ENCODE results near the gene ESR2.

The ESR2 gene

GRCh38 chr14:64278458-64278857 lies 15.7 kb downstream of the ESR2 start:
- Histone ChIP-seq H3K4me2 (no peak overlapping the region), H3K79me2 (ENCODE audit: insufficient read depth, low read depth) (no peaks in the 10 kb centered on the region), H3K4me1 (ENCODE audit: low read depth, poor library complexity, severe bottlenecking) (peaks cover 9% of the 10 kb centered on the region), H3K27ac (no peak overlapping the region), H2AFZ (ENCODE audit: low read depth) (no peak overlapping the region), H3K9ac (no peak overlapping the region), H4K20me1 (ENCODE audit: insufficient read depth) (no peaks in the 10 kb centered on the region), H3K4me3 (IDR thresholded peaks at IDR 0.05; ENCODE audit: insufficient read depth, low read depth, low read length) (no peak overlapping the region), H3K27me3 (ENCODE audit: insufficient read depth, low read depth) (no peaks in the 10 kb centered on the region), H3K36me3 (ENCODE audit: insufficient read depth) (no peaks in the 10 kb centered on the region)
- no peak for TF ChIP-seq CTCF (conservative IDR thresholded peaks at IDR 0.05; ENCODE audit: low read depth, low read length)

GRCh38 chr14:64272019-64272418 lies 22.2 kb downstream of the ESR2 start:
- no peaks in the 10 kb centered on the region for H3K27me3 ChIP-seq (ENCODE audit: insufficient read depth, low read depth)
- TF ChIP-seq CTCF (conservative IDR thresholded peaks at IDR 0.05; ENCODE audit: low read depth, low read length) = no peak
- no peak overlapping the region for H3K9ac ChIP-seq
- H3K36me3 ChIP-seq (ENCODE audit: insufficient read depth) = no peaks in the 10 kb centered on the region
- no peak overlapping the region for H2AFZ ChIP-seq (ENCODE audit: low read depth)
- H3K79me2 ChIP-seq (ENCODE audit: insufficient read depth, low read depth) = no peaks in the 10 kb centered on the region
- no peak overlapping the region for H3K4me2 ChIP-seq
- H3K27ac ChIP-seq = no peak overlapping the region
- no peaks in the 10 kb centered on the region for H3K4me1 ChIP-seq (ENCODE audit: low read depth, poor library complexity, severe bottlenecking)
- no peak overlapping the region for H3K4me3 ChIP-seq (IDR thresholded peaks at IDR 0.05; ENCODE audit: insufficient read depth, low read depth, low read length)
- no peaks in the 10 kb centered on the region for H4K20me1 ChIP-seq (ENCODE audit: insufficient read depth)

- H3K9ac ChIP-seq = no peak overlapping the region
- peak overlapping the region; percentile 18; the same call in 1 of the 2 replicates for H3K4me2 ChIP-seq
- H4K20me1 ChIP-seq (ENCODE audit: insufficient read depth) = no peaks in the 10 kb centered on the region
- H3K36me3 ChIP-seq (ENCODE audit: insufficient read depth) = no peaks in the 10 kb centered on the region
- H3K79me2 ChIP-seq (ENCODE audit: insufficient read depth, low read depth) = no peaks in the 10 kb centered on the region
- no peak overlapping the region for H3K27ac ChIP-seq
- H3K27me3 ChIP-seq (ENCODE audit: insufficient read depth, low read depth) = no peaks in the 10 kb centered on the region
- peaks cover 14% of the 10 kb centered on the region for H3K4me1 ChIP-seq (ENCODE audit: low read depth, poor library complexity, severe bottlenecking)
- no peak overlapping the region for H3K4me3 ChIP-seq (IDR thresholded peaks at IDR 0.05; ENCODE audit: insufficient read depth, low read depth, low read length)
- TF ChIP-seq CTCF (conservative IDR thresholded peaks at IDR 0.05; ENCODE audit: low read depth, low read length) = no peak
- H2AFZ ChIP-seq (ENCODE audit: low read depth) = peak overlapping the region; percentile 11
These were observed 27.9 kb downstream of the ESR2 start for GRCh38 chr14:64266239-64266638.

DNA sequence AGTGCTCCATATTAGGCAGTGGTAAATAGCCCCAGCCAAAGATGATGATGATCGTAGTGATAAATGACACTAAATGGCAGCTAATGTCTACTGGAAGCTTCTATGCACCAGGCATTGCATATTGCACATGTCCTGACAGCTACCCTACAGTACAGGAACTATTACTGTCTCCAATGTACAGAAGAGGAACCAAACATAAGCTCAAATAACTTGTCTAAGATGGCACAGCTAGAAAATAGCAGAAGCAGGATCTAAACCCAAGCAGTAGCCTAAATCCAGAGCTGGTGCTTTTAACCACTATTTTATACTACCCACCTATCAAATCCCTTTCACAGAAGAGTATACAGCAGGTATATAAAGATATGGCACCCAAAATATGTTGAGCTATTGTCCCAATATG lies 28.9 kb downstream of the ESR2 start:
- Histone ChIP-seq H2AFZ (ENCODE audit: low read depth) (no peak overlapping the region), H3K4me3 (IDR thresholded peaks at IDR 0.05; ENCODE audit: insufficient read depth, low read depth, low read length) (no peak overlapping the region), H3K9ac (no peak overlapping the region), H3K4me2 (no peak overlapping the region), H4K20me1 (ENCODE audit: insufficient read depth) (no peaks in the 10 kb centered on the region), H3K4me1 (ENCODE audit: low read depth, poor library complexity, severe bottlenecking) (peaks cover 14% of the 10 kb centered on the region), H3K27me3 (ENCODE audit: insufficient read depth, low read depth) (no peaks in the 10 kb centered on the region), H3K36me3 (ENCODE audit: insufficient read depth) (no peaks in the 10 kb centered on the region), H3K27ac (no peak overlapping the region), H3K79me2 (ENCODE audit: insufficient read depth, low read depth) (no peaks in the 10 kb centered on the region)
- TF ChIP-seq CTCF (conservative IDR thresholded peaks at IDR 0.05; ENCODE audit: low read depth, low read length) = no peak
